Measurements from ENCODE around the gene CDH11. TPM values are rescaled to one million over a fixed set of nuclear protein-coding genes. Genes with fewer than 3 reads are reported as not detected.

CDH11 gene
- total RNA-seq, 2 experiments from 2014 or later: not detected

DNA sequence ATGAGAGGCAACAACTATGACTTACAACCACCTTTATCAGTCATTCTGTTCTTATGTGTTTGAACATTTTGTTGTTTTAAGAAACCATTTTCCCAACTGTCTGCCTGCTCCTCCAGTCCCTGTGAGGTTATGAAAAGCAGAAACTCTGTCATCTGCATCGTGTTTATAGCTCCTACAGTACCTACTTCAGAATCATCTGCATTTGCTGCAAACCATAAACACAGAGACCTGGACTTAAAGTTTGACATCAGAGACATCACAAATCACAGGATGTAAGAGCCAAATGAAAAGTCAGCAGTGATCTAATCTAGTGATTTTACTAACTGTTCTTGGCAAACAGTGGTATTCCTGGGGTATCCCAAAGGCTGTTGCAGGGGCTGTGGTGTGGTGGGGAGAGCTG, 55.2 kb downstream of the CDH11 start:
- Histone ChIP-seq H3K4me1 (ENCODE audit: insufficient read depth, low read length) (no peaks in the 10 kb centered on the region), H3K36me3 (ENCODE audit: insufficient read depth, low read length) (no peaks in the 10 kb centered on the region), H3K4me3 (ENCODE audit: low read length) (no peak overlapping the region), H3K27ac (ENCODE audit: low read depth in 1 of 2, low read length in 2 of 2) (no peak overlapping the region), H3K9me3 (ENCODE audit: control insufficient read depth in 1 of 2, insufficient read depth in 1 of 2, low read length in 2 of 2) (peaks cover 0 to 11% of the 10 kb centered on the region in 2 experiments), H3K27me3 (ENCODE audit: control insufficient read depth in 1 of 2, insufficient read depth in 2 of 2, low read length in 2 of 2) (no peaks in the 10 kb centered on the region)
- no peaks in the 10 kb centered on the region for H3K27me3 Mint-ChIP-seq
- H3K9me3 Mint-ChIP-seq: no peaks in the 10 kb centered on the region
- H3K36me3 Mint-ChIP-seq (ENCODE audit: low read depth): no peaks in the 10 kb centered on the region
- no peak for ATAC-seq (ENCODE audit: poor library complexity)
- H3K4me1 Mint-ChIP-seq (ENCODE audit: low read depth): no peaks in the 10 kb centered on the region
- TF ChIP-seq CTCF (IDR thresholded peaks at IDR 0.05): no peak
- no peak for DNase-seq
- intact Hi-C loops (cut with DNase I, micrococcal nuclease): no loop called here
- no peak overlapping the region for H3K27ac Mint-ChIP-seq
- H3K4me3 Mint-ChIP-seq: no peak overlapping the region
- POLR2A ChIA-PET: no interaction called here
- CTCF ChIA-PET: no interaction called here

GRCh38 chr16:65065031-65065430, 56.8 kb downstream of the CDH11 start:
- H3K27ac Mint-ChIP-seq: no peak overlapping the region
- no peak for TF ChIP-seq CTCF (IDR thresholded peaks at IDR 0.05)

GRCh38 chr16:65064131-65064530, 57.7 kb downstream of the CDH11 start:
- no peak overlapping the region for H3K4me3 Mint-ChIP-seq
- H3K4me3 ChIP-seq (ENCODE audit: low read length): no peak overlapping the region
- H3K36me3 ChIP-seq (ENCODE audit: insufficient read depth, low read length): no peaks in the 10 kb centered on the region
- no peaks in the 10 kb centered on the region for H3K36me3 Mint-ChIP-seq (ENCODE audit: low read depth)
- no peaks in the 10 kb centered on the region for H3K27me3 Mint-ChIP-seq
- ChIA-PET POLR2A (no interaction called here), CTCF (no interaction called here)
- peaks cover 0 to 12% of the 10 kb centered on the region in 2 experiments for H3K9me3 ChIP-seq (ENCODE audit: control insufficient read depth in 1 of 2, insufficient read depth in 1 of 2, low read length in 2 of 2)
- ATAC-seq (ENCODE audit: poor library complexity): no peak
- no peaks in the 10 kb centered on the region for H3K4me1 ChIP-seq (ENCODE audit: insufficient read depth, low read length)
- H3K27ac ChIP-seq (ENCODE audit: low read depth in 1 of 2, low read length in 2 of 2): no peak overlapping the region
- intact Hi-C loops (cut with DNase I, micrococcal nuclease): no loop called here
- TF ChIP-seq CTCF (IDR thresholded peaks at IDR 0.05): no peak
- DNase-seq: no peak
- no peaks in the 10 kb centered on the region for H3K4me1 Mint-ChIP-seq (ENCODE audit: low read depth)
- H3K27ac Mint-ChIP-seq: no peak overlapping the region
- no peaks in the 10 kb centered on the region for H3K9me3 Mint-ChIP-seq
- no peaks in the 10 kb centered on the region for H3K27me3 ChIP-seq (ENCODE audit: control insufficient read depth in 1 of 2, insufficient read depth in 2 of 2, low read length in 2 of 2)

More at GRCh38 chr16:65065031-65065430, 56.8 kb downstream of the CDH11 start:
- no peaks in the 10 kb centered on the region for H3K4me1 Mint-ChIP-seq (ENCODE audit: low read depth)
- Histone ChIP-seq H3K9me3 (ENCODE audit: control insufficient read depth in 1 of 2, insufficient read depth in 1 of 2, low read length in 2 of 2) (peaks cover 0 to 8% of the 10 kb centered on the region in 2 experiments), H3K27ac (ENCODE audit: low read depth in 1 of 2, low read length in 2 of 2) (no peak overlapping the region), H3K36me3 (ENCODE audit: insufficient read depth, low read length) (no peaks in the 10 kb centered on the region), H3K4me1 (ENCODE audit: insufficient read depth, low read length) (no peaks in the 10 kb centered on the region), H3K4me3 (ENCODE audit: low read length) (no peak overlapping the region), H3K27me3 (ENCODE audit: control insufficient read depth in 1 of 2, insufficient read depth in 2 of 2, low read length in 2 of 2) (no peaks in the 10 kb centered on the region)
- DNase-seq: no peak
- ChIA-PET POLR2A (no interaction called here), CTCF (no interaction called here)
- ATAC-seq (ENCODE audit: poor library complexity): no peak
- no peaks in the 10 kb centered on the region for H3K27me3 Mint-ChIP-seq
- H3K9me3 Mint-ChIP-seq: no peaks in the 10 kb centered on the region
- intact Hi-C loops (cut with DNase I, micrococcal nuclease): no loop called here
- no peaks in the 10 kb centered on the region for H3K36me3 Mint-ChIP-seq (ENCODE audit: low read depth)
- no peak overlapping the region for H3K4me3 Mint-ChIP-seq

All from CD4-positive, alpha-beta T cell (primary cell).